Heart left ventricle (tissue), 13 donors: Measurements from ENCODE around the gene NDUFV3.
"Not testable (repeated sequence)": the region's sequence is repeated elsewhere in the genome, so short reads cannot be mapped to it uniquely, and the experiment has no call there.

ENCODE experiments used
- POLR2A ChIP-seq, 2 donors: fragments of 450-650 bp; IDR thresholded peaks; one replicate each; pipeline ENCODE4 v1.6.1; 2017; ENCODE audit warnings: antibody characterized with exemption in 2 of 2, mild to moderate bottlenecking in 2 of 2, moderate library complexity in 2 of 2
- TF ChIP-seq, protein P1 (sequence below), 12 donors: fragments of 200-600 bp; sonication (generic) in 4 of 12; IDR thresholded peaks; one replicate each; pipeline versions ENCODE4 v1.5.0 to v1.8.0; 2018 to 2022; ENCODE audit warnings: antibody characterized with exemption in 12 of 12, mild to moderate bottlenecking in 5 of 12
- donor health status: ischemic (EF 13 %, LVEDD 7.1; RV severe dilation, severe dysfunction).
- donor health status: DM: no; HTN: yes; CAD: no.
- donor health status: DM: no; HTN: no; CAD: no.
- donor health status: ischemic (EF 25% LVEDD 6.9; RV normal size, moderate dysfunction).
- donor health status: ischemic (EF 25% LVEDD 5.7; RV mildly dilated, moderate dysfunction).
- donor health status: ischemic (EF 35%, LVEDD 5.7; RV mildly dilated, moderate dysfunction).
- donor health status: nonischemic (EF 11% LVEDD 7.7; RV severe dilation, severe dysfunction).
- donor health status: DM: yes; HTN: yes; CAD: no.
- donor health status: PGD.
- donor health status: ischemic (EF 29% LVEDD 5.4; RV normal size, mild dysfunction).
- donor health status: nonischemic (EF 23%, LVEDD 6.1; RV moderate dilation, normal function).

DNA sequence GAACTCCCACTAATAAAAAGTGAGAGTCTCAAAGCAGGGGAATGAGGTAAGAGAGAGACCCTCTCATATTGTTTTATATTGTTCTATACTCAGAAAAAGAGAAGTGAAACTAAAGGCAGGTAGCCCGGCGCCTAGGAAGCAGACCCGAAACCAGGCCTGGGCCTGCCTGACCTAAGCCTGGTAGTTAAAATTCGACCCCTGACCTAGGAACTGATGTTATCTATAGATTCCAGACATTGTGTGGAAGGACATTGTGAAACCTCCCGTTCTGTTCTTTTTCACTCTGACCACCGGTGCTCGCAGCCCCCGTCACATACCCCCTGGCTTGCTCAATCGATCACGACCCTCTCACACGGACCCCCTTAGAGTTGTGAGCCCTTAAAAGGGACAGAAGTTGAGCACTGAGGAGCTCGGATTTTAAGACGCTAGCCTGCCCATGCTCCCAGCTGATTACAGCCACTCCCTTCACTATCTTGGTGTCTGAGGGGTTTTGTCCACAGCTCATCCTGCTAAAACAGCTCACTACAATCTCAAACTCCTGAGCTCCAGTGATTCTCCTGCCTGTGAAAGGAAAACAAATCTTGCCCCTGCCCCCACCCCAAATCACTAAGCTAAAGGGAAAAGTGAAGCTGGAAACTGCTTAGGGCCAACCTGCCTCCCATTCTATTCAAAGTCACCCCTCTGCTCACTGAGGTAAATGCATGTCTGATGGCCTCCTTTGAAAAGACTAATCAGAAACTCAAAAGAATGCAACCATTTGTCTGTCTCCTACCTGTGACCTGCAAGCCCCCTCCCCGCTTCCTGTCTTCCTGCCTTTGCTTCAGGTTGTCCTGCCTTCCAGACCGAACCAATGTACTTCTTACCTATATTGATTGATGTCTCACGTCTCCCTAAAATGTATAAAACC, 44.2 kb downstream of the NDUFV3 start:
- TF ChIP-seq, protein P1, sequence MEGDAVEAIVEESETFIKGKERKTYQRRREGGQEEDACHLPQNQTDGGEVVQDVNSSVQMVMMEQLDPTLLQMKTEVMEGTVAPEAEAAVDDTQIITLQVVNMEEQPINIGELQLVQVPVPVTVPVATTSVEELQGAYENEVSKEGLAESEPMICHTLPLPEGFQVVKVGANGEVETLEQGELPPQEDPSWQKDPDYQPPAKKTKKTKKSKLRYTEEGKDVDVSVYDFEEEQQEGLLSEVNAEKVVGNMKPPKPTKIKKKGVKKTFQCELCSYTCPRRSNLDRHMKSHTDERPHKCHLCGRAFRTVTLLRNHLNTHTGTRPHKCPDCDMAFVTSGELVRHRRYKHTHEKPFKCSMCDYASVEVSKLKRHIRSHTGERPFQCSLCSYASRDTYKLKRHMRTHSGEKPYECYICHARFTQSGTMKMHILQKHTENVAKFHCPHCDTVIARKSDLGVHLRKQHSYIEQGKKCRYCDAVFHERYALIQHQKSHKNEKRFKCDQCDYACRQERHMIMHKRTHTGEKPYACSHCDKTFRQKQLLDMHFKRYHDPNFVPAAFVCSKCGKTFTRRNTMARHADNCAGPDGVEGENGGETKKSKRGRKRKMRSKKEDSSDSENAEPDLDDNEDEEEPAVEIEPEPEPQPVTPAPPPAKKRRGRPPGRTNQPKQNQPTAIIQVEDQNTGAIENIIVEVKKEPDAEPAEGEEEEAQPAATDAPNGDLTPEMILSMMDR (IDR thresholded peaks at IDR 0.05) = not testable (repeated sequence)
- TF ChIP-seq POLR2A (IDR thresholded peaks at IDR 0.05) = not testable (repeated sequence)
